Peyer's patch (tissue), 4 donors: ENCODE results near the gene SOBP. TPM values are rescaled to one million over a fixed set of nuclear protein-coding genes. Genes with fewer than 3 reads are reported as not detected.
"Not testable (repeated sequence)": the region's sequence is repeated elsewhere in the genome, so short reads cannot be mapped to it uniquely, and the experiment has no call there.

Experiments used
- DNase-seq, 3 donors: peaks; one replicate each; pipeline ENCODE4 v3.0.0-alpha.2; 2017 to 2019
- H3K27ac ChIP-seq, 4 donors: fragments of 200-600 bp; sonication (generic); one replicate each; pipeline ENCODE4 v1.5.1; 2016 to 2019
- H3K27me3 ChIP-seq, 2 donors: fragments of 200-600 bp; sonication (generic); one replicate each; pipeline ENCODE4 v1.5.1; 2019
- H3K36me3 ChIP-seq, 3 donors: fragments of 200-600 bp; sonication (generic); one replicate each; pipeline ENCODE4 v1.5.1; 2016 to 2019
- H3K4me1 ChIP-seq, 4 donors: fragments of 200-600 bp; sonication (generic); one replicate each; pipeline ENCODE4 v1.5.1; 2016 to 2019
- H3K4me3 ChIP-seq, 4 donors: fragments of 200-600 bp; sonication (generic); 1 replicate in 3 of 4; 2 replicates in 1 of 4; pipeline ENCODE4 v1.5.1; 2016 to 2019; ENCODE audit warnings: mild to moderate bottlenecking in 1 of 4
- H3K9me3 ChIP-seq, 4 donors: fragments of 200-600 bp; sonication (generic); one replicate each; pipeline ENCODE4 v1.5.1; 2016 to 2019; ENCODE audit warnings: mild to moderate bottlenecking in 1 of 4
- CTCF ChIP-seq, 6 experiments: fragments of 450-650 bp in 4 of 6; fragments of 200-600 bp in 2 of 6; sonication (generic) in 1 of 6; IDR thresholded peaks; one replicate each; pipeline ENCODE4 v1.5.1; 2017 to 2019; ENCODE audit warnings: antibody characterized with exemption in 6 of 6, mild to moderate bottlenecking in 3 of 6, moderate library complexity in 1 of 6
- POLR2A ChIP-seq, 2 donors: fragments of 450-650 bp; IDR thresholded peaks; one replicate each; pipeline ENCODE4 v1.5.1; 2017; ENCODE audit warnings: antibody characterized with exemption in 2 of 2, mild to moderate bottlenecking in 2 of 2, moderate library complexity in 2 of 2
- total RNA-seq, 4 donors: library from RNA; depleted of rRNA; stranded (reverse); fragments of >200 nt; gene quantifications; one replicate each; pipeline ENCODE4 v1.1.0, GENCODE V29; 2016

The SOBP gene
- total RNA-seq, 4 donors from 2014 or later = 0.35 to 13.2 (median 1.8) TPM

DNA sequence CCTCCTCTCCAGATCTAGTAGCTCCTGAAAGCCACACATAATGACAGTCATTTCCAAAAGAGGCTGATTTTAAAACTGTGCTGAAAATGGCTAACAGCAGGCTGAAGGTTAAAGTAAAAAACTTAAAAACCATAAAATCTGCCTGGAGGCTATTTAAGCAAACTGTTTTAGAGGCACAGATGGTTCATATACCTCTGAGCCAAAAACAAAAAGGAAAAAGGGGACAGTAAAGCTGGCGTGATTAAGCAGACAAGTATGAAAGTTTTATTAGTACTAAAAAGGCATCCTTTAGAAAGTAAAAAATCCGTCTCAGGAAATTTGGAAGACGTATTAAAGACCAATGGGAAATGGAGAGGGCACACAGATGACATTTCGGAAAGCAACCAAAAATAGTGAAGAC is 55.8 kb downstream of the SOBP start:
- no peak overlapping the region for H3K27ac ChIP-seq
- no peaks in the 10 kb centered on the region for H3K27me3 ChIP-seq
- no peak for DNase-seq
- H3K4me3 ChIP-seq = no peak overlapping the region
- no peaks in the 10 kb centered on the region for H3K36me3 ChIP-seq
- no peaks in the 10 kb centered on the region for H3K4me1 ChIP-seq
- no peak for TF ChIP-seq CTCF (IDR thresholded peaks at IDR 0.05)
- no peak for TF ChIP-seq POLR2A (IDR thresholded peaks at IDR 0.05)
- H3K9me3 ChIP-seq = no peaks in the 10 kb centered on the region

GRCh38 chr6:107546691-107547450 is 57.0 kb downstream of the SOBP start:
- Histone ChIP-seq H3K4me3 (no peak overlapping the region), H3K4me1 (no peaks in the 10 kb centered on the region), H3K27me3 (no peaks in the 10 kb centered on the region), H3K9me3 (no peaks in the 10 kb centered on the region), H3K27ac (no peak overlapping the region), H3K36me3 (no peaks in the 10 kb centered on the region)
- no peak for TF ChIP-seq POLR2A (IDR thresholded peaks at IDR 0.05)
- TF ChIP-seq CTCF (IDR thresholded peaks at IDR 0.05) = no peak
- DNase-seq = no peak

DNA sequence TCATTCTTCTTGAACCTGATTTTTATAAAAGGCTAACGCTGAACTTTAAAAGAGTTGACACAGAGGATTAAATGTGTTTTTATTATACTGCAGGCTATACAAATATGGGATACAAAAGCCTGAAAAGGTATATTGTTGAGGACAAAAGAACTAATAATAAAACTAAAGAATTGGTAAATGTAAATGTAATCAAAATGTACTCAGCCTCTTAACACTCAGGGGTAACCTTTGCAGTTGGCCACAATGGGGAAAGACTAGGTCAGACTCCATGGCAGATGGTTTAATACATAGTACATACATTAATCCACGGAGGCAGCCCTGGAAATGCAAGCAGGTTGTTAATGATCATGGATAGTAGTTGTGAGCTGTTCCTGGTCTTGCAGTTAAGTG is 57.5 kb downstream of the SOBP start:
- no peak overlapping the region for H3K4me3 ChIP-seq
- H3K36me3 ChIP-seq = no peaks in the 10 kb centered on the region
- no peaks in the 10 kb centered on the region for H3K27me3 ChIP-seq
- TF ChIP-seq POLR2A (IDR thresholded peaks at IDR 0.05) (no peak), CTCF (IDR thresholded peaks at IDR 0.05) (no peak)
- no peaks in the 10 kb centered on the region for H3K4me1 ChIP-seq
- DNase-seq = no peak
- H3K9me3 ChIP-seq = no peaks in the 10 kb centered on the region
- no peak overlapping the region for H3K27ac ChIP-seq

GRCh38 chr6:107550241-107550840 is 60.4 kb downstream of the SOBP start:
- Histone ChIP-seq H3K4me1 (no peaks in the 10 kb centered on the region), H3K9me3 (no peaks in the 10 kb centered on the region), H3K4me3 (no peak overlapping the region), H3K27me3 (no peaks in the 10 kb centered on the region), H3K36me3 (no peaks in the 10 kb centered on the region), H3K27ac (no peak overlapping the region)
- peak in 1 of 3 donors; percentile 44 for DNase-seq
- TF ChIP-seq POLR2A (IDR thresholded peaks at IDR 0.05) = no peak
- no peak for TF ChIP-seq CTCF (IDR thresholded peaks at IDR 0.05)

DNA sequence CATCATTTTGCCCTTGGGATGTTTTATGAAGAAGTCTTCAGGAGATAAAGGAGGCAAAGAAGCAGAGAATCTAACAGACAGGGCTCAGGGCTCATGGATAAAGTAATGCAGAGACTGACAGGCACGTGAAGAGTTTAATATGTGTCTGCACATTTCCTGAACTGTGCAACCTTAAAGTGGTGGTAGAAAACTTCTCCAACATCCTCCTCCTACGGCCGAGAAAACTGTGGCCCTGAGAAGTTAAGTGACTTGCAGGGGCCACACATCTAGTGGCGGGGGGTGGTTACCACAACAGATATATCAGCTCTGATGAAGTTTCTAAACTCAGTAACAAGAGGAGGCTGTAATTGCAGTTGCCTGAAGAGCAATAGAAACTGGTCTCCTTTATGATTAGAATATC is 61.0 kb downstream of the SOBP start:
- DNase-seq = no peak
- Histone ChIP-seq H3K4me1 (no peaks in the 10 kb centered on the region), H3K27ac (no peak overlapping the region), H3K9me3 (no peaks in the 10 kb centered on the region), H3K27me3 (no peaks in the 10 kb centered on the region), H3K4me3 (no peak overlapping the region), H3K36me3 (no peaks in the 10 kb centered on the region)
- TF ChIP-seq POLR2A (IDR thresholded peaks at IDR 0.05) (no peak), CTCF (IDR thresholded peaks at IDR 0.05) (no peak)

DNA sequence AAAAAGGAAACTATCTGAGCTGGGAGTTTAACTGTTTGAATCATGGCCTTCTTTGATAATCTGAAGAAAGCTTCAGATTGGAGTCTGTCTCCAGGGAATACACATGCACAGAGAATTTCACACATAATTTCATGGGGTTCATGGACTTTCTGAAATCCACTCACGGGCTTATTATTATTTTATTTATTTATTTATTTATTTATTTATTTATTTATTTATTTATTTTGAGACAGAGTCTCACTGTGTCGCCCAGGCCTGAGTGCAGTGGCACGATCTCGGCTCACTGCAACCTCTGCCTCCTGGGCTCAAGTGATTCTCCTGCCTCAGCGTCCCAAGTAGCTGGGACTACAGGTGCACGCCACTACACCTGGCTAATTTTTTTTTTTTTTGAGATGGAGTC is 63.2 kb downstream of the SOBP start:
- H3K4me1 ChIP-seq, H3K36me3 ChIP-seq, H3K27ac ChIP-seq, H3K4me3 ChIP-seq, H3K27me3 ChIP-seq, H3K9me3 ChIP-seq, DNase-seq: not testable (repeated sequence)
